GM21737 (cell line): Measurements from ENCODE around the gene SPSB2.
"Not testable (repeated sequence)": the region's sequence is repeated elsewhere in the genome, so short reads cannot be mapped to it uniquely, and the experiment has no call there.

ENCODE experiments used
- ATAC-seq: cut with Tn5 transposase; IDR thresholded peaks from one replicate; pipeline ENCODE4 v1.9.1; 2021; ENCODE audit warnings: mild to moderate bottlenecking, moderate library complexity; ENCODE audit not compliant: unreplicated experiment

SPSB2 gene

GRCh38 chr12:6902448-6902847 lies 29.3 kb upstream of the SPSB2 start:
- ATAC-seq = no peak

- no peak for ATAC-seq
Measured at GRCh38 chr12:6899837-6900519, 26.9 kb upstream of the SPSB2 start.

- ATAC-seq = no peak
Measured at GRCh38 chr12:6899427-6899826, 26.3 kb upstream of the SPSB2 start.

GRCh38 chr12:6896846-6897435 lies 23.8 kb upstream of the SPSB2 start:
- ATAC-seq = no peak

GRCh38 chr12:6894321-6894720 lies 21.2 kb upstream of the SPSB2 start:
- no peak for ATAC-seq

GRCh38 chr12:6892683-6893082 lies 19.6 kb upstream of the SPSB2 start:
- ATAC-seq = not testable (repeated sequence)

GRCh38 chr12:6891646-6892001 lies 18.5 kb upstream of the SPSB2 start:
- ATAC-seq = no peak

GRCh38 chr12:6890789-6891645 lies 17.9 kb upstream of the SPSB2 start:
- ATAC-seq = peak; percentile 92

- ATAC-seq = not testable (repeated sequence)
Measured at GRCh38 chr12:6889775-6890573, 16.9 kb upstream of the SPSB2 start.

GRCh38 chr12:6888794-6889193 lies 15.7 kb upstream of the SPSB2 start:
- ATAC-seq = not testable (repeated sequence)

GRCh38 chr12:6888360-6888759 lies 15.3 kb upstream of the SPSB2 start:
- ATAC-seq = no peak

GRCh38 chr12:6887460-6887859 lies 14.4 kb upstream of the SPSB2 start:
- ATAC-seq = no peak

- ATAC-seq = not testable (repeated sequence)
Measured at GRCh38 chr12:6886206-6886999, 13.3 kb upstream of the SPSB2 start.

GRCh38 chr12:6884539-6884938 lies 11.4 kb upstream of the SPSB2 start:
- no peak for ATAC-seq

GRCh38 chr12:6883683-6884082 lies 10.6 kb upstream of the SPSB2 start:
- no peak for ATAC-seq

- no peak for ATAC-seq
Measured at GRCh38 chr12:6883252-6883651, 10.1 kb upstream of the SPSB2 start.

- ATAC-seq = not testable (repeated sequence)
Measured at GRCh38 chr12:6879824-6880223, 6.7 kb upstream of the SPSB2 start.

- not testable (repeated sequence) for ATAC-seq
Measured at GRCh38 chr12:6874015-6874368, 889 bp upstream of the SPSB2 start.

- ATAC-seq = peak; percentile 33
Measured at GRCh38 chr12:6872073-6873048, 742 bp downstream of the SPSB2 start.
